Pons (tissue), 1 donor: Measurements from ENCODE around the gene POLG.
A peak's percentile ranks its signal among the peaks of the same experiment; 100 is the strongest.

ENCODE experiments used
- DNase-seq: peaks from one replicate; pipeline ENCODE4 v3.0.0-alpha.2; 2016; ENCODE audit warnings: low spot score

Gene POLG

DNA sequence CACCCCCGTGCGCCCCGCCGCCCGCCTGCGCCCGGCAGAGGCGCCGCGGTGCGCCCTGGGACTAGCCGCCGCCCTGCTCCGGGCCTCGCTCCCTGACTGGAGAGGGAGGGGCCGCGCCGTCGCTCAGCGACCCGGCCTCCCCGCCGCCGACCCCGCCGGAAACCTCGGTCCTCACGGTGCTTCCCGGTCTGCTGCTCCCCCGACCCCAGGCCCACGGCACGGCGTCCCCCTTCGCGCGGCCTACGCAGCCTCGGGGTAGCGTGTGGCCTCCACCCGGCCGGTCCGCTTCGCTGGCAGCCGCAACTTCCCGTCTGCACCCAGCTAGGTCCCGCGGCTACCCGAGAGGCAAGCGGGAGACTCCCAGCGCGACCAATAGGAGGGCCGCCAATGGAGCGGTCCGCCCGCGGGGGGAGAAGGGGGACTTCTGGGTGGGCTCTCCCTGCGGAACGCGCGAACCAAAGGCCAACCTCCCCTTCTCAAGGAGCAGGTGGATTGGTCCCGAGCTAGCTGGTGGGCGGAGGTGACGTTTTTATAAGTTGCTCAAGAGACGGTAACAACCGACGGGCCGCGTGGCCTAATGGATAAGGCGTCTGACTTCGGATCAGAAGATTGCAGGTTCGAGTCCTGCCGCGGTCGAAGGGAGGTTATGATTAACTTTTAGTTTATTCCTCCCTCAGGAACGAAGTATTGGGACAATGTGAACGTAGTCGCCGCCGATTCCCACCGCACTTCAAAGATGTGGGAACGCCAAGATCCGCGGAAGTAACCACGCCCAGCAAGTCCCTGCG is at the start of gene POLG:
TSS of gene POLG (minus strand) at position 315 of the 788 bp plus-strand sequence. CDS start 1,070 bp downstream, outside the sequence.
- DNase-seq: peak; percentile 99

DNA sequence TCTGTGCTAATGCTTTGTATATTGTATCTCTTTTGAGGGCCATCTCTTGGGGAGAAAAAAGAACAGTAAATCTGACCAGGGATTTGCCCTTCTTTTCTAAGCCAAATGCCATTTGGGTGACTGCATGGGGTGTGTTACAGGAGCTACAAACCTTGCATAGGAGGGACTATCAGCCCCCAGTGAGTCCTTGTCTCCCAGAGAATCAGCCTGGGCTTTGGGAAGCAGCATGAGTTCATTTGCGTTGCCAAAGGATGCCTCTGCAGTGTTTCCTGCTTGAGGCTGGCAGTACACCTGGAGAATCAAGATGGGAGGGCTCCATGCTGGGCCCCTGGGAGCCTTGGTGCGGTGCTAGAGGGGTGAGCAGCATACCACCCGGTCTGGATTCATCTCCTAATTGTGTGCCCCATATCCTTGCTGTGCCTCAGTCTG is 49.6 kb upstream of the POLG start:
- DNase-seq: no peak

DNA sequence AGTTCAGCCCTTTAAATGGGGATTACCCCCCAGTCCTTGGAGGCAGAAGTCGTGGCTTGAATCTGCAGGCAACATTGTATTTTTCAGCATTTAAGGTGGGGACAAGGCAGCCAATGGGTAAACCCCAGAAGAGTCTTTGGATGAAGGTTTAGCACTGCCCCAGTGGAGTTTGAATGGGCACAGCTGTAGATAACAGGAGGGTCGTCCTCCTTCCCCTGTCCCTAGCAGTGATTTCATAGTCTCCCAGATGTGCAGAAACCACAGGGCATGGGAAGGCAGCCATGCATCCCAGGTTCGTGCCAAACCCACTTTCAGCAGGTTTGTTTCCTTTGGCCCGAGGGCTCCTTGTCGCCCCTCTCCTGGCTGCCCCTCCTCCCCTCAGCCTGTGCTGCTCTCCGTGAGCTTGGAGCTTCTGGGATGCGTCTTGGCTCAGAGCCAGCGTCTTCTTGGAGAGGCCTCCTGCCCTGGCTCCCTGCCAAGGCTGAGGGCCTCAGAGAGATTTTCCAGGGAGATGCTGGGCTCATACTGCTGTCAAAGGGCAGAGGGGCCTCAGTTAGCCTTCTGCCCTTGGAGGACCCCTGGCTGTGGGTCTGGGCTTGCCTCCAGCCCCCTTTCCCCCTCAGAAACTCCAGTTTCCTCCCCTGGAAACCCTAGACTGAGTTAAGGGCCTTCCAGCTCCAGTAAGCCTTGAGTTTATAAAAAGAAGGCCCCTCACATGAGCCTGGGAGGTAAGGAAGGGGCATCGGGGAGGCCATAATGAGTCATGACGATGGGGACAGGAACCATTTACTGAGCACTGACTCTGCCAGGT is 48.9 kb upstream of the POLG start:
- DNase-seq: peak; percentile 65

DNA sequence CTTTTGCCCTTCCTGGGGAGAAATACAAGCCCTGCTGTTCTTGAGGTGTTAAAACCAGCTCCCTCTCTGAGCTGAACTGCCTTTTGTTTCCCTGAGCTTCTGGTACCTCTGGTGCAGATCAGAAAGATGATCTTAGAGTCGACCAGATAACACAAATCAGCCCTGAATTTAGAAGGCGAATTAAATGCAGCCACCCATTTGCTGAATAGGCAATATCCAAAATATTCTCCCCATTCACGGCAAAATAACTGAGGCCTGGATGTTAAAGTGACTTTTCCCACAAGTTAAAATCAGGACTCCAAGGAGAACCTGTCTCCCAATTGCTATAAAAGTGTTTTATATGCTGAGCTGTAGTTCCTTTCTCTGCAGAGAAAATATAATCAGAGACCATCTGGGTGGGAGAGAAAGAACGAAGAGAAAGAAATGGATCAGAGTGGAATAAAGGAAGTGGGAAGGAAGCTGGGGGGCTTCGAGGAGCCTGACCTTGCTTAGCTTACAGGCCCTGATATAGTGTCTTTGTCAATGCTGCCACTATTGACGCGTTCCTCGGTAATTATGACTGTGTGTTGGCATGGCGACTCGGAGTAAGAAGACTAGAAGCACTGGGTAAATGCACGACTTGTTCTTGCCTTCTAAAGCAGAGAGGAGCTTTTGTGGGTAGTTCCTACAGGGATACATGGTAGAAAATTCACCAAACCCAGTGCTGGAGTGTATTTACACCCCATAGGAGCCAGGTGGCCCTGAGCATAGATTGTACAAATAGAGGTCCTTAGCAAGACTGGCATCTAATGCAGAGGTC is 47.5 kb upstream of the POLG start:
- DNase-seq: no peak

DNA sequence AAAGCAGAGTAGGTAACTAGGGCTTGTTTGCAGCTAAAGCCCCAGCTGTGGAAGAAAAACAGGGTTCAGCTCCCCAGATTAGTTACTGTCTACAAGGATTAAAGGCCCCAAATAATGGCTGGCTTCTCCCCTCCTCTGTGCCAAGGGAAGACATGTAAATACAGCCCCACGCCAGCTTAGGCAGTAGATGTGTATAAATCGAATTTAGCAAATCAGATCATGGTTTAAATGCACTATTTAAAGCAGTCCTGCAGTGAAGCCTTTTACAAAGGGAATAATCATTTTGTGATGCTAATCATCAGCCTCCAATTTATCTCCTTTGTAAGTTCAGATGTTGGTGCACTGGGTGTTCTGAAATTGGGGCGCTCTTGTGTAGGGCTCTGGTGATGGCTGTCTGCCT is 46.7 kb upstream of the POLG start:
- DNase-seq: no peak

DNA sequence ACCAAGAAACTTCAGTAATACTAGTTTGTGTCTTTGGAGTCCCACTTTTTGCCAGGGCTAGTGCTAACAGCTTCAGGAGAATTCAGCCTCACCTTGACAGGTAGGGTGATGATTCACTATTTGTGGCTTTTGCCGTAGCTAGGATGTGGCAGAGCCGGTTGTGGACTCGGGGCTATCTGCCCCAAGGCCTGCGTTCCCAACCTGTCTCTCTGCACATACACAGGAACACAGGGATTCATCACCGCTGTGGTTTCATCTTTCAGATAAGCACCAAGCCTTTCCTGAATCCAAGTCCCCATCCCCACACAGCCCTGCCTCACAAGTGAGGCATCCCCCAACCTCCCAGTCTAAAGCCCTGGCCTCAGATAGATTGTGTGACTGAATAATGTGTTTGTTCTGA is 45.2 kb upstream of the POLG start:
- no peak for DNase-seq

DNA sequence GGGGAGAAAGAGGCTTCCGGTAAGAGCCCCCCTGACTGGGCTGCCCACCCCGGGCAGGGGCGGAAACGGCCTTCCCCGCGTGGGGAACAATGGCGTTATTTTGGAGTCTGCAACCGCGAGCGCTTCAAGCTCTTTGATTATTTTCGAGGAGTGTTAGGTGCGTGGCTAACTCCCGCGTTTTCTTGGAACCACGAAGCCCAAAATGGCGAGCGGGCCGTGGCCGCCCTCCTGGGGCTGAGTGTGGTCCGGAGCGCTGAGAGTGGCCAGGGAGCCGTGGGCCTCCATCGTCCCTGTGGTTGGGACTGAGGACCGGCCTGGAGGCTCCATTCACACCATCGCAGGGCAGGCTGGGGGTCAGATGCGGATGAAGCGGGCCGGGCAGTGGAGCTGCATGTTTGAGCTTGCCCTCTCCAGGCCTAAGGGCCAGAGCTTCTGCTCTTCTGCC is 44.6 kb upstream of the POLG start:
- no peak for DNase-seq

DNA sequence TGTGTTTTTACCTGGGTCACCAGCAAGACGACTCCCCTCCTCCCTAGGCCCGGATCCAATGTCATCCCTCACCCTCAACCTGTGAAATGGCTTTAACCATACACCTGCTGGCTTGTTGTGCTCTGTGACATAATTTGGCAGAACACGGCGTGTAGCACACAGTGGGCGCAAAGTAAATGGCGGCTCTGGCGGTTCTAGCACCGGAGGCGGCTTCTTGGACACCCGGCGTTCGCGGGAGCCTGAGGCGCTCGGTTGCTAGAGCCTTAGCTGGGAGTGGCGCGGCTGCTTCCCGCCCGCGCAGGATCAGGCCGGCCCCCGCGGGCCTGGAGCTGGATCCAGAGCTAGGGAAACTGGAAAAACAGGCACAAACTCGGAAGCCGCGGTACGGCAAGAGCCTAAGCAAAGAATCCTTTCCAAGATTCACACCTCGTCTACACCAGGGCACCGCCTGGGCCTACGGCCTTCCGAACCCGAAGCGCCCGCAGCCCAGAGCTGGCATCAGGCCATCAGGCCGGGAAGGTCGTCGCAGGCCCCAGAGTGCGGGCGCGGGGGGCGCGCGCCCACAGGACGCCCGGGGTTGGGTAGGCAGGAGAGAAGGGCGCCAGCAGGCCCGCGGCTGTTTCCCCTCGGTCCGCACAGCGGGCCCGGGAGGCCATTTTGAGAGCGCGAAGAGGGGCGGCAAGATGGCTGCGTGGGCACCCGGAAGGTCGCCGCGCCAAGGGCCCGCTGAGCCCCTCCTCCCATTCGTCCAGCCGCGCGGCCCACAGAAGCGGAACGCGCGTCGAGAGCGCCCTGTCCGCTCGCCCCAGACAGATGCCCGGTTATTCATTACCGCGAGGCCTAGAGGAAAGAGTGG is 43.9 kb upstream of the POLG start:
- DNase-seq: no peak

DNA sequence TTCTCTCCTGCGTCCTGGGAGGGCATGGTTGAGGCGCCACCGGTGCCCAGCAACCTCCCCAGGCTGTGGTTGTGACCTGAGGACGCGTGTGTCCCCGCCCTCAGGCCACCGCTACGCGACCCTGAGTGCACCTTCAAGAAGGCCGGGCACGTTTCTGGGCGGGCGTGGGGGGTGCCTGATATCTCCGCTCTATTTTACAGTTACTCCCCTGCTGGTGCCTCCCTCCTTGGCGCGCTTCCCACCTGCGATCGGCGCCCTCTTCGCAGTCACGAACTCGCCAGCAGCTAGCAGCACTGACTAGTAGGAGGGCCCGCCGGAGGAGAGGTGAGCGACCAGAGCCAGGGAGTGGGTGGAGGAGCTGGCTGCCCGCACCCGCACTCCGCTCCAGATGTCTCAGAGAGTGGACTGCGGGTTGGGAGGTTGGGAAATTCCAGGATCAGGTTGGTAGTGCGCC is 43.2 kb upstream of the POLG start:
- no peak for DNase-seq

DNA sequence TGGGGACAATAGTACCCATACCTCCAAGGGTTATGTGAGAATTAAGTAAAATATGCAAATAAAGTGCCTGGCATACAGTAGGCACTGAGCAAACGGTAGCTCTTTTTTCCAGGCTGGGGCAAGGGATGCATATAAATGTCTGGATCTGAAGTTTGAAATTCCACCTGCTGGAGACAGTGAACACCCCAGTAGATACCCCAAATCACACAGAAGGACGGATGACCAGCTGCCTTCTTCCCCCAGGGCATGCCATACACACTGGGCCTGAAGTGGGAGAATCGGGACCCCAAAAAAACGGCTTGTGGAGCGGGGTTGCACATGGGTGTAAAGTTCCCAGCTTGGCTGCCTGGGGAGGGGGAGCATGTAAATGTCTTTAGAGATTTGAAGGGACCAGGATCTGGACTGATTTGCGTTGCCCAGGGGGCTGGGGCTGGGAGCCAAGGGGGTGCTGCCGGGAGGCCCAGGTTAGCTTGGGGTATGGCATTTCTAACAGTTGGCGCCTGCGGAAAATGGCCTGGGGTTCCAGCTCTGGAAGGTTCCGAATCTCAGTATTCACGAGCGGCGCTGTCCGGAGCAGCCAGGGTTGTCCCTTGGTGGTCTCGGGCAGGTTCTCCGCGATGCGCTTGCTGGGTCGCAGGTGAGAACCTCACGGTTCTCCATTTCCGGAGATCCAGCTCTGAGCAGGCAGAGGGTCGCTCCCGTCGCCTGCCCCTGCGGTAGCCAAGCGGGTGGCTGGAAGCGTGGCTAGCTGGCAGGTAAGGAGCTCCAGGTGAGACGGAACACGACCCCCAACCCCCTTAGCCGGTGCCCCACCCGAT is 42.6 kb upstream of the POLG start:
- DNase-seq: no peak

DNA sequence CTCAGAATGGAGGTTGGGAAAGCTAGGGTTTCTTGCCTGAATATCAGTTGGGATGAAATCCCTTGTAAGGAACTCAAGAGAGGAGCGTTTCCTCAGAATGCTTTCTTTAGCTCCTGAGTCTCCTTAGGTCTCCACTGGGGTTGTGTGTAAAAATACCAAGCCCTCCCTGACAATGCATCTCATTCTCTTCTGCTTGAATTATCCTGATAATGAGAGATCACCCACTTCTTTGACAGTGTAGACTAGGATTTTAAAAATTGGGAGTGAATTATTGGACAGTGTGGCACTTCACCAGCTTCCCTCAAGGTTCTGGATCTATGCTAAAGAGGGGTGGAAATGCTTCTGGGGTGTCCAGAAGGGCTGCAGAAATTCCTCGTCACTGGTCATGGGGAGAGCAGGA is 41.8 kb upstream of the POLG start:
- no peak for DNase-seq

DNA sequence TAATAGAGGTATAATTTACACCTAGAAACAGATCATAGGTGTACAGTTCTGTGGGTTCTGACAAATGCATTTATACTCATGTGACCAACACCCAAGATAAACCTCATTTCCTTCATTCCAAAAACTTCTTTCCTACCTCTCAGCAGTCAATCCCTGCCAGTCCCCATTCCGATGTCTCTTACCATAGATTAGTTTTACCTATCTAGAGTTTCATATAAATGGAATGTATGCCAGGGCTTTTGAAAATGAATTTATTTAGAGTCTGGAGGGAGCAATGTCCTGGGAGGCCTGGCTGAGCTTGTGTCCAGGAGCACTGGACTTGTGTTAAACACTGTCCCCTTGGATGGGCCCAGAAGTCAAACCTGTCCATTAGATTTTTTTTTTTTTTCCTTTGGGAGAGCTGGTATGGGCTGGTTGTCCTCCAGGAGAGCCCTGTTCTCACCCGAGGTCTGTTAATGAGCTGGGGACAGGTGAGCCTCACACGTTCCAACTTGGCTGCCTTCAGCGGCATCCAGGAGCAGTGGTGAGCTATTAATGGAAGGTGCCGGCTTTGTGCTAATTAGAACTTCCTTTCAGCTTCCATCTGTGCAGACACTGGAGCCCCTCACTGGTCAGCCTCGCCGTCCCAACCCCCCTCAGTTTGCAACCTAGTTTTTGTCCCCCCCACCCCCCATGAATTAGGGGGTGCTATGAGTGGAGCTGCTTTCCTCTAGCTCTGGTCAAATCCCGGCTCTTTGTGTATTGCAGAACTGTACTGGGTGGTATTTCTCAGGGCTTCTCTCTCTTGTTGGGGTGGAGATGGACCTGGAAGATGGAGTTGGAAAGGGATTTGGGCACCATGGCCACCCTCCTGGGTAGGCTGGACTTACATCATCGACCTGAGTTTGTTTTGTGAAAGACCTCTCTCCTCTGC is 40.7 kb upstream of the POLG start:
- no peak for DNase-seq

DNA sequence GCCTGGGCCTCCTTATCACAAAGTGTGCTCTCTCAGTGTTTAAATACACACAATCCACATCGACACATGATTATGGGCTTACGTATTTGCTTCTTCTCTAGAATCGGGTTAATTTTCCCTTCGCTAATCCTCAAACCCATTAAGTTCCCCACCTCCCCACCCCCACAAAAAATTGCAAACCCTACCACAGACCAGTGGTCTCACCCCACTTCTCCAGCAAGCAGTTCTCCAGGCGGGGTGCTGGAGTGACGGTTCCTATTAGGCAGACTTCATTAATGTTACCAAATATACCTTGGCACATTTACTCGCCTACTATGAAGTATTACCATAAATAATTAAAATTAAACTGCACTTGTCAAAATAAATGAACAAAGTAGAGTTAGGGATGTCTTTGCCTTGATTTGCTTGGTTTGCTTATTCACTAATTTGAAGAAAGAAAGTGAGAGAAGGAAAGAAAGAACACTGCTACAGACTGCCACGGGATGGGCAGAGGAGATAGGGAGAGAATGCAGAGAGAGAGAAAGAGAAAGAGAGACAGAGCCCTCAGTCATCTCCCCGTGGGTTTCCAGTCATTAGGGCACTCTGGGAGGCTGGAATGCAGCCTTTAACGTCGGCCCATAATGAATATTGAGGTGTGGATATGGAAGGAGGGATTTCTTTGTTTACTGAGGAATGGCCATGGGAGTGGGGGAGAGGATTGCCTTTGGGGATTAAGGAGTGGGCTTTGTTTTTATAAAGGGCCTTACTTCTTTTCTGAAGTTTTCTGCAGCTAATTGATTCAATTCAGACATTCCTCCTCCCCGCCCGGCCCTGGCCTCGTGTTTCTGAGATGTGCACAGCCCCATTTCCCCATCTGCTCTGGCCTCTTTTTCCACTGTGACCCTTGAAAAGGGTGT is 39.7 kb upstream of the POLG start:
- DNase-seq: no peak

DNA sequence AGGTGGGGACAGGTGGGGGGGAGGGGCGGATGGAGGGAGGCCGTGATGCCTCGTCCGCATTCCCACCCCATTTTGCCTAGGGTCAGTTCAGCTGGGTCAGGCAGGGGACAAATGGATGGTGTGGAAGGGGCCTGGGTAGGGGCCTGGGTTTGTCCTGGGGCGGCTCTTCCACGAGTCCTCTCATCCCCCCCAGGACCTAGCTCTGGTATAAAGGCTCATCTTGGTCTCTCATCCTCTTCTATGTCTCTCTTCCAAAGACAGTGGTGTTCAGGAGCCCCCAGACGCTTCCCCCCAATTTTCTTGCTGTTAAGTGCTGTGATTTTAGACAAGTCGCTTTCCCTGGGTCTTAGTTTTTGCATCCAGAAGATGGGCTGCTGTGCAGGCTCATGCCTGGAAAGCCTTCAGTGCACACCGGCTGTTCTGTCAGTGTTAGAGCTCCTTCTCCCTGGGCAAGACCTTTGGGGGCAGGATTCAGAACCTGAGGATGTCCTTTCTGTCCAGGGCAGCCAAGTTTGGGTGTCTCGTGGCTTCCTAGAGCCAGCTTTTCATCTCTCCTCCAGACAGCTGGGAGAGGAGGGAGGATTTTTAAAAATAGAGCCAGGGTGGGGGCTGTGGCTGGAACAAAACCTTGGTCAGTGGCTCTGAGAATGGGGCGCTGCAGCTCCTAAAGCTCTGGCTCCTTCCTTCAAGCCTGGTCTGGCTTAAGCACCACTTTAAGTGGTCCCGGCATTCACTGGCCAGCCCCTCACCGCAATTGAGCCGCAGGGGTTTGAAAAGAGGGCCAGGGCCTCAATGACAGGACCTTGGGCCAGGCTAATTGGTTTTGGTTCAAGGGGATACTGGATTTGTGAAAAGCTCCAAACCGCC is 37.7 kb upstream of the POLG start:
- no peak for DNase-seq

DNA sequence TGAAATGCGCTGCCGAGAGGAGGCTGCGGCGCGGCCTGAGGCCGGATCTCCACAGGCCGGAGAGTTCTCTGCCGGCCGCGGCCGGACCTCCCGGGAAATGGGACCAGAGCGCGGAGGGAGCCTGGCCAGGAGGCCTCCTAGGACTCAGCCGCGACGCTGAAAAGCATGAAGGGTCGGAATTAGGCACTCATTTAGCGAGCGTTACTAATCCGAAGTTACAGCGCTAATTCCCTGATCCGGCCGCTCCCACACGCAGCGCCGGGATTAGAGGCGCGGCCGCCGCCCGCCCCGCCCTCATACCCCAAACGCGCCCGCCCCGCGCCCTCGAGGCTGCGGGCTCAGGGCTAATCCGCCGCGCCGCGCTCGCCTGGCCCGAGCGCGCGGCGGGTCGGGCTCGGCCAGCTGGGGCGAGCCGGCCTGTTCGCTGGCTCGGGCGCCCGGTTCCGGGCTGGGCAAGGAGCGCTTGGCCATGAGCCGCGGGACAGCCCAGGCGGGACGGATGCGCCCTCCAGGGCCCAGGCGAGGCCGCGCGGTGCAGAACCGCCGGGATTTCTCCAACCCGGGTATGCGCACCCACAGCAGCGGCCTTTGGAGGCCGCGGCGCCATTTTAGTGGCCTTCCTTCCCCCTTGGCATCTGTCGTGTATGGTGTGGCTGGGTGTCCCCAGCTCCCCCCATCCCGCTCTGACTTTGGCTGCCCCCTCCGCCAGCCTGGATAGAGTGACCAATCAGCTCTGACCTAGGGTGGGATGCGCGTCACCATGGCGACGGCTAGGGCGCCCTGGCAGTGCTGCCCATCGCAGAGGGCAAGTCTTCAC is 36.8 kb upstream of the POLG start:
- DNase-seq: no peak

DNA sequence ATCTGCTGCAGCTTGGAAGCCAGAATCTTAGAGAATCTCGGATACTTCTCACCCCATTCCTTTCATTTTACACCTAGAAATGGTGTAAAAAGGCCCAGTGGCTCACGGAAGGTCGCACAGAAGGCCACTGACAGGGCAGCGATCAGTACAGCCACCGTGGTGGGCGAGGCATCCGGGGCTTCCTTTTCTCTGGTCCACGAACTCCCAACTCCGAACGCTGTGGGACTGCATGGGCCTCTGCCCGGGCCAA is 36.3 kb upstream of the POLG start:
- no peak for DNase-seq
